ENCODE results near the gene TTLL10.

The TTLL10 gene

GRCh38 chr1:1238702-1239178, 65.1 kb downstream of the TTLL10 start:
- no peak overlapping the region for H3K4me3 ChIP-seq (ENCODE audit: control insufficient read depth, low read depth, low read length)
- no peak for DNase-seq (ENCODE audit: low read depth)
- TF ChIP-seq CTCF (conservative IDR thresholded peaks at IDR 0.05; ENCODE audit: control insufficient read depth, insufficient read depth, low read depth, low read length), result no peak

DNA sequence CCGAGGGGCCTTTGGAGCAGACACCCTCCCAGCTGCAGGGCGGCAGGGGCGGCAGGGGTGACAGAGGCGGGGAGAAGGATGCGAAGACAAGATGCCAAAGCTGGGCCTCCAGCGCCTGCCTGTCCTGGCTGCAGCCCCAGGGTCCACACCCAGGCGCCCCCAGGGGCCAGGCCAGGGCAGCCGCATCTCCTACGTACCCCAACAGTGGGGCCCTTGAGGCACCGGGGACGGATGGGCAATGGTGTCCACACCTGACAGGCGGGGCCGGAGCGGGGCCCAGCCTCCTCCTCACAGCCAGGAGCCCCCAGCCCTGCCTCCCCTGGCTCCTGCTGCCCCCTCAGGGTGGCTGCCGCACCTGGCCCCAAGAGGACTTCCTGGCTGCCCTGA, 65.5 kb downstream of the TTLL10 start:
- H3K4me3 ChIP-seq (ENCODE audit: control insufficient read depth, low read depth, low read length), result no peak overlapping the region
- no peak for TF ChIP-seq CTCF (conservative IDR thresholded peaks at IDR 0.05; ENCODE audit: control insufficient read depth, insufficient read depth, low read depth, low read length)
- DNase-seq (ENCODE audit: low read depth), result no peak

DNA sequence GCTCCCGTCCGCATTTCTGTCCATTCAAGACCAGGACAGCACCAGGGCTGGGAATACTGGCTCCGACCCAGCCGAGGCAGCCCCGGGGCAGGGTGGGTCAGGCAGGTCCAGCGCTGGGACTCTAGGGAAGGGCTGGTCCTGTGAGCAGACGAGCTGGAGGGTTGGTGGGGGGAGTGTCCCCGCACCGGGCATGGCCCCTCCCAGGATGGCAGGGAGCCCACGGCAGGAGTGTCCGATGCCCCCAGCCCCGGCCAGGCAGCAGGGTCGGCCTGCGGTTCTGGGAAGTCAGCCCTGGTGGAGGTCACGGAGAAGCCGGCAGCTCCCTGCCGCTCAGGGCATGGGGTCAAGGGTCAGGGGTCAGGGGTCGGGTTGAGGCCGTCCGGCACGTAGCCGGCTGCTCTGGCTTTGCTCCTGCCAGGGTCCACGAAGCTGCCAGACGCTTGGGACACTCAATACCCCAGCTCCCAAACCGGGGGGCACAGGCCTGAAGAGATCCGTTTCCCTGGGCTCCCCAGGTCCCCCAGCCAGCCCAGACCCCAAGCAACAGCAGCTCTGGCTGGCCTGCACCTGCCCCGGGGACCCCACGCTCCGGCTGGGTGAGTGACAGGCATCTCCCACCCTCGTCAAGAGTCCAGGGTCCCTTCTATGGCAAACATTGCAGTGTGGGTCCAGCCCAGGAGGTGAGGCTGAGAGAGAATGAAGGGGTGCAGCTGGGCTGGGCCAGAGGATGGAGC, 66.1 kb downstream of the TTLL10 start:
- TF ChIP-seq CTCF (conservative IDR thresholded peaks at IDR 0.05; ENCODE audit: control insufficient read depth, insufficient read depth, low read depth, low read length), result no peak
- H3K4me3 ChIP-seq (ENCODE audit: control insufficient read depth, low read depth, low read length), result no peak overlapping the region
- DNase-seq (ENCODE audit: low read depth), result no peak

DNA sequence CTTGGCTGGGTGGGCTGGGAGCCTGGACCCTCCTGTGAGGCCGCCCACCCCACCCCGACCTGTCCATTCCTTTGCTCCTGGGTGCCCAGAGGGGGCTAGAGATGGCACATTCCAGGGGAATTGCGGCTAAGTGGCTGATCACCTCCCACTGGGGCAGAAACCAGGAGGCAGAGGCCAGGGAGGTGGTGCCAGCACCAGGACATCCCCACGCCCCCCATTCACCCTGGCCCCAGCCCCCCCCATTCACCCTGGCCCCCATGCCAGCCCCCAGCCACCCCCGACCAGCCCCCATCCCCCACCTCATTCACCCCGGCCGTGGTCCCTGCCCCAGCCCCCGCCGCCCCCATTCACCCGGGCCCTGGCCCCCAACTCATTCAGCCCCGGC, 66.7 kb downstream of the TTLL10 start:
- DNase-seq (ENCODE audit: low read depth), result no peak
- no peak for TF ChIP-seq CTCF (conservative IDR thresholded peaks at IDR 0.05; ENCODE audit: control insufficient read depth, insufficient read depth, low read depth, low read length)
- H3K4me3 ChIP-seq (ENCODE audit: control insufficient read depth, low read depth, low read length), result no peak overlapping the region

GRCh38 chr1:1240822-1241587, 67.3 kb downstream of the TTLL10 start:
- no peak for TF ChIP-seq CTCF (conservative IDR thresholded peaks at IDR 0.05; ENCODE audit: control insufficient read depth, insufficient read depth, low read depth, low read length)
- no peak for DNase-seq (ENCODE audit: low read depth)
- no peak overlapping the region for H3K4me3 ChIP-seq (ENCODE audit: control insufficient read depth, low read depth, low read length)

- no peak overlapping the region for H3K4me3 ChIP-seq (ENCODE audit: control insufficient read depth, low read depth, low read length)
- no peak for TF ChIP-seq CTCF (conservative IDR thresholded peaks at IDR 0.05; ENCODE audit: control insufficient read depth, insufficient read depth, low read depth, low read length)
- DNase-seq (ENCODE audit: low read depth), result no peak
These were observed 68.0 kb downstream of the TTLL10 start for GRCh38 chr1:1241588-1242219.
